Measurements from ENCODE around the gene LRRC49. TPM values are rescaled to one million over a fixed set of nuclear protein-coding genes. Genes with fewer than 3 reads are reported as not detected.
"Not testable (repeated sequence)": the region's sequence is repeated elsewhere in the genome, so short reads cannot be mapped to it uniquely, and the experiment has no call there.

Gene LRRC49
- 10 to 100 TPM in 1 of 2 donors, 1 to 10 TPM in 1; 9.7 to 10.2 TPM for total RNA-seq
- long read RNA-seq, donor 1, partial matches to known transcripts: 1 of 2 reads
- long read RNA-seq, donor 1, other reads (novel, unspliced or antisense): 0 of 2 reads
- long read RNA-seq, donor 2, partial matches to known transcripts: 2 of 6 reads
- long read RNA-seq, donor 2, other reads (novel, unspliced or antisense): 2 of 6 reads

GRCh38 chr15:70892002-70892911 is at the start of gene LRRC49, which contains the start of gene THAP10:
LRRC49 (plus strand) TSS chr15:70892826; CDS start chr15:70892895, 69 bp downstream.
THAP10 (minus strand) TSS chr15:70892433; CDS start chr15:70892272, 161 bp downstream.
- intact Hi-C loops (cut with DNase I): no loop called here
- DNase-seq (ENCODE audit: low spot score): peak; percentile 97

- no peak for DNase-seq (ENCODE audit: low spot score)
Observed at GRCh38 chr15:70845602-70846360, 46.8 kb upstream of the LRRC49 start.

GRCh38 chr15:70851889-70852288 is 40.7 kb upstream of the LRRC49 start:
- no peak for DNase-seq (ENCODE audit: low spot score)
- intact Hi-C loops (cut with DNase I): loop anchor here in 1 of 2 donors (5.0 kb wide), 1 partner anchor 1530 kb away; no protein-coding TSS in a partner anchor

More at GRCh38 chr15:70845602-70846360, 46.8 kb upstream of the LRRC49 start:
- intact Hi-C loops (cut with DNase I): no loop called here

- intact Hi-C loops (cut with DNase I): loop anchor here in 1 of 2 donors (5.0 kb wide), 1 partner anchor 1530 kb away; no protein-coding TSS in a partner anchor
- DNase-seq (ENCODE audit: low spot score): no peak
Observed at GRCh38 chr15:70852501-70853317, 39.9 kb upstream of the LRRC49 start.

GRCh38 chr15:70853318-70853972 is 39.2 kb upstream of the LRRC49 start:
- intact Hi-C loops (cut with DNase I): loop anchor here in 1 of 2 donors (5.0 kb wide), 1 partner anchor 1531 kb away; no protein-coding TSS in a partner anchor
- peak; percentile 85 for DNase-seq (ENCODE audit: low spot score)

GRCh38 chr15:70853973-70854665 is 38.5 kb upstream of the LRRC49 start, which contains the start of gene LARP6:
LARP6 (minus strand) TSS chr15:70854157; CDS start chr15:70854088, 69 bp downstream.
- intact Hi-C loops (cut with DNase I): loop anchor here in 1 of 2 donors (5.0 kb wide), 1 partner anchor 1532 kb away; no protein-coding TSS in a partner anchor
- DNase-seq (ENCODE audit: low spot score): no peak

- intact Hi-C loops (cut with DNase I): loop anchor here in 1 of 2 donors (5.0 kb wide), 1 partner anchor 1532 kb away; no protein-coding TSS in a partner anchor
- no peak for DNase-seq (ENCODE audit: low spot score)
Observed at GRCh38 chr15:70854666-70854976, 38.0 kb upstream of the LRRC49 start.

- intact Hi-C loops (cut with DNase I): loop anchor here in 1 of 2 donors (1.0 kb wide), 1 partner anchor 45 kb away; no protein-coding TSS in a partner anchor
- no peak for DNase-seq (ENCODE audit: low spot score)
Observed at GRCh38 chr15:70855764-70856163, 36.9 kb upstream of the LRRC49 start.

- DNase-seq (ENCODE audit: low spot score): no peak
- intact Hi-C loops (cut with DNase I): loop anchor here in 1 of 2 donors (1.0 kb wide), 1 partner anchor 46 kb away; no protein-coding TSS in a partner anchor
Observed at GRCh38 chr15:70856177-70856883, 36.3 kb upstream of the LRRC49 start.

- peak; percentile 91 for DNase-seq (ENCODE audit: low spot score)
- intact Hi-C loops (cut with DNase I): loop anchor here in 1 of 2 donors (1.0 kb wide), 1 partner anchor 47 kb away; no protein-coding TSS in a partner anchor
Observed at GRCh38 chr15:70856884-70857561, 35.6 kb upstream of the LRRC49 start.

GRCh38 chr15:70857562-70858285 is 34.9 kb upstream of the LRRC49 start:
- DNase-seq (ENCODE audit: low spot score): no peak
- intact Hi-C loops (cut with DNase I): no loop called here

GRCh38 chr15:70858614-70859321 is 33.9 kb upstream of the LRRC49 start:
- intact Hi-C loops (cut with DNase I): not testable (repeated sequence)

GRCh38 chr15:70859322-70859908 is 33.2 kb upstream of the LRRC49 start:
- intact Hi-C loops (cut with DNase I): no loop called here

More at GRCh38 chr15:70858614-70859321, 33.9 kb upstream of the LRRC49 start:
- DNase-seq (ENCODE audit: low spot score): not testable (repeated sequence)

GRCh38 chr15:70859998-70860397 is 32.6 kb upstream of the LRRC49 start:
- no peak for DNase-seq (ENCODE audit: low spot score)
- intact Hi-C loops (cut with DNase I): no loop called here

More at GRCh38 chr15:70859322-70859908, 33.2 kb upstream of the LRRC49 start:
- no peak for DNase-seq (ENCODE audit: low spot score)

All from posterior vena cava (tissue), 2 donors.